C4-2B (cell line): Measurements from ENCODE around the gene ARHGAP22.

Experiments used
- ZFX ChIP-seq: fragments of 450-650 bp; IDR thresholded peaks from 2 replicates; pipeline ENCODE4 v1.6.1; 2017
- TF ChIP-seq, protein P1 (sequence below): fragments of 450-650 bp; conservative IDR thresholded peaks from 2 replicates; pipeline ENCODE4 v1.5.1; 2017; ENCODE audit warnings: mild to moderate bottlenecking

DNA sequence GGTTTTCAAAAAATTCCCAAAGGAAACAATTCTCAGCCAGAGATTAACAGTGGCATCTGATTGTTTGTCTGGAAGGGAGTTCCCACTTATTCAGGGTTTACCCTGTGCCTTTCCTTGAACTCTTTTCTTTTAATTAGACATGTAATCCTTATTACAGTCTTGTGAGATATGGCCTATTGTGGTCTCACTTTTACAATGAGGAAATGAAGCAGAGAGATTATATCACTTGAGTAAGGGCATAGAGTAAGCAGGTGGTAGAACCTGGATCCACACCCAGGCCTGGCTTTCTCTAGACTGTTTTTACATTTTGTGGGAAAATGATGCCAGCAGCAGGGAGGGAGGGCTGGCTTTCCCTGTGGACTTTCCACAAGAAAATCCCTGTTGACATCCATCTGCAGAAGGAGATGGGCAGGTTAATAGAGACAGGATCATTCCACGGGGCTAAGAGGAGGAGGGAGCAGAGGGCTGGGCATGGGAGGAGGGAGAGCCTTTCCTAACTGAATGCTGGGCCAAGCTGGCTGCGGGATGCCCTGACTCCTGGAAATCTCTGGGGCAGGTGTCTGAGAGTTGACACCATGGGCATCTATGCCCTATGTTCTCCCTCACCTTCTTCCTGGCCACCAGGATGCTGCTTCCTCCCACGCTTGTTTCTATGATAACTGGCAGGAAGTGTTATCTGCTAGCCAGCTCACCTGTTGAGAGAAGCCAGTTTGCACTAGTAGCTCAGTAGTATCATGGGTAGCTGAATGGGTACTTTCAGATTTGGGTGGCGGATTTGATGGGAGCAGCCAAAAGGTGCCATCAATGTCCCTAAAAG is 28.7 kb upstream of the ARHGAP22 start:
- TF ChIP-seq, protein P1, sequence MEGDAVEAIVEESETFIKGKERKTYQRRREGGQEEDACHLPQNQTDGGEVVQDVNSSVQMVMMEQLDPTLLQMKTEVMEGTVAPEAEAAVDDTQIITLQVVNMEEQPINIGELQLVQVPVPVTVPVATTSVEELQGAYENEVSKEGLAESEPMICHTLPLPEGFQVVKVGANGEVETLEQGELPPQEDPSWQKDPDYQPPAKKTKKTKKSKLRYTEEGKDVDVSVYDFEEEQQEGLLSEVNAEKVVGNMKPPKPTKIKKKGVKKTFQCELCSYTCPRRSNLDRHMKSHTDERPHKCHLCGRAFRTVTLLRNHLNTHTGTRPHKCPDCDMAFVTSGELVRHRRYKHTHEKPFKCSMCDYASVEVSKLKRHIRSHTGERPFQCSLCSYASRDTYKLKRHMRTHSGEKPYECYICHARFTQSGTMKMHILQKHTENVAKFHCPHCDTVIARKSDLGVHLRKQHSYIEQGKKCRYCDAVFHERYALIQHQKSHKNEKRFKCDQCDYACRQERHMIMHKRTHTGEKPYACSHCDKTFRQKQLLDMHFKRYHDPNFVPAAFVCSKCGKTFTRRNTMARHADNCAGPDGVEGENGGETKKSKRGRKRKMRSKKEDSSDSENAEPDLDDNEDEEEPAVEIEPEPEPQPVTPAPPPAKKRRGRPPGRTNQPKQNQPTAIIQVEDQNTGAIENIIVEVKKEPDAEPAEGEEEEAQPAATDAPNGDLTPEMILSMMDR: no peak
- no peak for TF ChIP-seq ZFX
